Measurements from ENCODE around the gene ECI1.

DNA sequence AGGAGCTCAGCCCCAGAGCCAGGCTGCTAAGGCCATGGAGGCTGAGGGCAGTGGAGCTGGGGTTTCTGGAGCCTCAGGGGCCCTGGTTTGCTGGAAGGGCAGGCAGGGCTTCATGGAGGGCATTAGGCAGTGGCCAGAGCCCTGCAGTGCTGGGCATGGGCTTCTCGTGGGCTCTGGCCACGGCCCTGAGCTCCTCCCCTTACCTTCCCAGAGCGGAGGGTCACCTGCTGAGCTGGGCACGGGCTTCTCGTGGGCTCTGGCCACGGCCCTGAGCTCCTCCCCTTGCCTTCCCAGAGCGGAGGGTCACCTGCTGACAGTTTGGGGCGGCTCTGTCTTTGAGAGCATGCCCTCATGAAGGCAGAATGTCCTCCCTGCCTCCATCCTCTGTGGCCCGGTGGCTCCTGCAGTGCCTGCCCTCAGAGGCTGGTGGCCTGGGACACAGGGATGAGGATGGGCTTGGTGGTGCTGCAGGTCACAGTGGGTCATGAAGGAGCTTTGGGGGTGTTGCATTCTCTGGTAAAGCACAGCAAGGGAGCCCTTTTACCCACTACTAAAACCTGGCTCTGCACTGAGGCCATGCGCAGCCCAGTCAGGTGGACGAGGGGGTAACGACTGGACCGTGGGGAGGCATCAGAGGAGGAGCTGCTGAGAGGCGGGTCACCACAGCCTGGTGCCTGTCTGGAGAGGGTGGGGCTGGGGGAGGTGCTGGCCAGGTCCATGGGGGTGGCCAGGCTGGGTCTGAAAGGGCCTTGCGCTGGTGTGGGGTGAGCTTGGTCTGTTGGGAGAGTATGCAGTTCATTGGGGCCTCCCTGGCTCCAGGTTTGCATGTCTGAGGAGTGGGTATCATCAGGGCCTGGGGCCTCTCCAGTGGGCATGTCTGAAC is 19.4 kb upstream of the ECI1 start:
- TF ChIP-seq, protein P1, sequence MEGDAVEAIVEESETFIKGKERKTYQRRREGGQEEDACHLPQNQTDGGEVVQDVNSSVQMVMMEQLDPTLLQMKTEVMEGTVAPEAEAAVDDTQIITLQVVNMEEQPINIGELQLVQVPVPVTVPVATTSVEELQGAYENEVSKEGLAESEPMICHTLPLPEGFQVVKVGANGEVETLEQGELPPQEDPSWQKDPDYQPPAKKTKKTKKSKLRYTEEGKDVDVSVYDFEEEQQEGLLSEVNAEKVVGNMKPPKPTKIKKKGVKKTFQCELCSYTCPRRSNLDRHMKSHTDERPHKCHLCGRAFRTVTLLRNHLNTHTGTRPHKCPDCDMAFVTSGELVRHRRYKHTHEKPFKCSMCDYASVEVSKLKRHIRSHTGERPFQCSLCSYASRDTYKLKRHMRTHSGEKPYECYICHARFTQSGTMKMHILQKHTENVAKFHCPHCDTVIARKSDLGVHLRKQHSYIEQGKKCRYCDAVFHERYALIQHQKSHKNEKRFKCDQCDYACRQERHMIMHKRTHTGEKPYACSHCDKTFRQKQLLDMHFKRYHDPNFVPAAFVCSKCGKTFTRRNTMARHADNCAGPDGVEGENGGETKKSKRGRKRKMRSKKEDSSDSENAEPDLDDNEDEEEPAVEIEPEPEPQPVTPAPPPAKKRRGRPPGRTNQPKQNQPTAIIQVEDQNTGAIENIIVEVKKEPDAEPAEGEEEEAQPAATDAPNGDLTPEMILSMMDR (IDR thresholded peaks at IDR 0.05), result no peak
- TF ChIP-seq EP300 (IDR thresholded peaks at IDR 0.05), result no peak

Measured in tibial nerve (tissue), 4 donors.